ENCODE measurements around the gene ALK.

The ALK gene

DNA sequence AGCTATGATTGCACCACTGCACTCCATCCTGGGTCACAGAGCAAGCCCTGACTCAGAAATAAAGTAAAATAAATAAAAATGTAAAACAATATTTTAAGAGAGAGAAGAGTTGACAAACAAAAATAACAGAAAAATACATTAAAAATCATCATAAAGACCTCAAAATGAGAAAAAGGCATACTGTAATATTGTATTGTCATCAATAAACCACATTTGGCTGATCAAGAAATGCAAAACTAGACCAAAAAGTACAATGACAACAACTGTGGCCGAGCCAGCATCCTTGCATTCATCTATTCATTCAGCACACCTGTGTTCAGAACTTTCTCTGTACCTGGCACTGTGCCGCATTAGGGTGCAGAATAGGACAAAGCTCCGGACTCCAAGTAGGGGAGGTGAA, 121.8 kb downstream of the ALK start:
- no peak for DNase-seq

- no peak for DNase-seq
Observed at GRCh38 chr2:29797916-29798315, 123.5 kb downstream of the ALK start.

- DNase-seq = peak in 1 of 58 donors; percentile 1
Observed at GRCh38 chr2:29796446-29796845, 124.9 kb downstream of the ALK start.

GRCh38 chr2:29789911-29790485, 131.4 kb downstream of the ALK start:
- DNase-seq = no peak

DNA sequence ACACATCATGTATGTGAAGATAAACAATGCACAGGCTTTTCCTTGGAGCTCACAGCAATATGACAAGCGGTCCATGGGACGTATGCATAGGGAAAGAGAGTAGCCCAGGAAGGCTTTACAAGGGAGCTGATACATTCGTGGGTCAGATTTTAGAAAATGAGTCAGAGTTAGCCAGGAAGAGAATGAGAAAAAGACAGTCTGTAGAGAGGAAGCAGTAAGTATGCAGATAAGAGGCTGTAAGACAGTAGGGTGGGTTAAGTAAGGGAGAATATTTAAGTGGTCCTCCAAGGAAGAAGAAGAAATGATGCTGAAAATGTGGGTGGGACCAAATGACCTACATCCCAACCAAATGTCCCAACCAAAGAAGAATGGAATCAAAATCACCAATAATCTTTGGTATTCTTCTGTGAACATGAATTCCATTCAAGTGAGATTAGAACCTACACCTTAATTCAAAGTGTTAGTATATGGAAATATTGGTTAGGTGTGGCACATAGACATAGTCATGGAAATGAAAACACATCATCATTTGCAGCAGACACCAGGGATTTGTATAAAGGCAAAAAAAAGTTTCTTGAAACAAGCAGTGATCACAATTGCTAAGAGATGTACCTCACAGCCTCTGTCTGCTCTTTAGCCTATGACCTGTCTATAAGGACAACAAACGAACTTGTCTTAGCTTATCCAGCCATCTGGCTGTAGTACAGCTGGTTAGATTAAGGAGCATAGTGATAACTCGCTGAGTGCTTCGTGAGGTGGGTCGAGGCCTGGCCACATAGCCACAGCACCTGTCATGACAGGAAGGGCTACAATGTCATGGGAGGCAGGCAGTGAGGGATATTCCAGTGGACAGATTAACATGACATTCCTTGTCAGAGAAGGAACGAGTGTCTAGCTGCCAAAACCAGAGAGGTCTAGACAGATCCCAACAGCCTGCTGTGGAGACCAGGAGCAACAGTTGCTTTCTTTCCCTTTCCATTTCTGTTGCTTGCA, 133.6 kb downstream of the ALK start:
- DNase-seq = no peak

DNA sequence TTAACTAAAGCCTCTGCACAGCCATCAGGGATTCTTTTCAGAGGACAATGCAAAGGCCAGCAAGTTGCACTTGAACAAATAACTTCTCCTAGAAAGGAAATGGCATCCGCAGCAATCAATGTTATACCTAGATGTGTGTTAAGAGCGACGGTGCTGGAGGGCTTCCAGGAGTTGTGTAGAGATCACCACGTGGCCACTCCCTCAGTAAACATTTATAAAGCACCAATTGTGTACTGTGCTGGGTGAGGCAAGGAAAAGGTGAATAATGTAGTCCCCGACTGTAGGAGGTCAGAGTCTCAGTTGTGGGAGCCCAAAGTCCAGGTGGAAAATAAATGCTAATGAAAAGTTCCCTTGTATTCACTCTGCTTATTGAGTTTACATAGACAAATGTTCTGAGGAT, 135.0 kb downstream of the ALK start:
- DNase-seq = no peak

DNA sequence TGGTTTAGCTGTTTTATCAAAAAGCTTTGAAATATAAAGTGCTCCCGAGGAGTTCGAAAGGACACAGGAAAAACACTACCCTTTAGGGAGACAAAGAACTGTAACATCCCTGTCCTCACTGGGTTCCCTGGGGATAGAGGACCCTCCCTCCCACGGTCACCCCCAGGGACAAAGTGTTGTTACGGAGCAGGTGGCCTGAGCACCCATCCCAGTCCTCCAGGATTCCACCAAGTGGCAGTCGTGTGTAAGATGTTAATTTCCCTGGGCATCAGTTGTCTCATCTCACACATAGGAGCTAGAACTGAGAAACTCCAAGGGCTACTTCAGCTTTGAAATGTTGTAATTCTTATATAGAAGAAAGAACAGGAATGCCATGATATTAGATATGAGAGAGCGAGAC, 137.7 kb downstream of the ALK start:
- DNase-seq = no peak

DNA sequence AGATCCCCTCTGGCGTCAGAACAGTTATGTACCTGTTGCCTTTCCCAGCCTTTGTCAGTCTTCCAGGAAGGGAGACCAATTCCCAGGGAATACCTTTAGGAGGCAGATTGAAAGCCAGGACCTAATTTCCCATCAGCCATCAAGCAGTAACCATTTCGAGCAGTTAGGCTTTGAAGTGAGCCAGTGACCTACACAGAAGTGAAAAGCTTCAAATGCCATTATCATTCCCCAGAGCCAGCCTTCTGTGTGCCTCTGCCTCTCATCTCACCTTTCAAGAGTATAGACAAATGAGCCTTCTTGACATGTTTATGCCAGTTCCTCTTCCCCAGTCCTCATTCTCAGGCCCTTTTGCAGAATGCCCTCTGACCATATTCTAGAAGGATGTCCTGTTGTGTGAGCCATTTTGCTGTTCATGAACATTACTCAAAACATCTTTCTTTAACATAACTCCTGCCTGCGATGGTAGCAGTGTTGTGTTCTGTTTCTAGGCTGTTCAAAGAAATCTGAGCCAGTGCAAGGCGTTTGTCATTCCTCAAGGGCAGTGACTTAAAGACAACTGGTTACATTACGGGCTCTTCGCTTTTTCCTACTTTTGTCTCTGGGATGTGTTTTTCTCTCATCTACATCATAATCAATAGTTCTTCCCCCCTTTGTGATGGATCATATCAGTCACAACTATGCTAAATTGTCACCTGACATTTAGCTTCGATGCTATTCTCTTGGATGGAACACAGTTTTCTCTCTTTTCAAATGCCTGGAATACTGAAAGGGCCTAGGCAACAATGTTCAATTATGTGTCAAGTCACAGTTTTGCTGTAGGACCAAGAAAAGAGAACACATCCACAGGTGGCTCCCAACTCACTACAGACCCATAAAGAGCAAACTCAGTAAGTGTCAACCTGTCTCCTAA, 138.6 kb downstream of the ALK start:
- no peak for DNase-seq

DNA sequence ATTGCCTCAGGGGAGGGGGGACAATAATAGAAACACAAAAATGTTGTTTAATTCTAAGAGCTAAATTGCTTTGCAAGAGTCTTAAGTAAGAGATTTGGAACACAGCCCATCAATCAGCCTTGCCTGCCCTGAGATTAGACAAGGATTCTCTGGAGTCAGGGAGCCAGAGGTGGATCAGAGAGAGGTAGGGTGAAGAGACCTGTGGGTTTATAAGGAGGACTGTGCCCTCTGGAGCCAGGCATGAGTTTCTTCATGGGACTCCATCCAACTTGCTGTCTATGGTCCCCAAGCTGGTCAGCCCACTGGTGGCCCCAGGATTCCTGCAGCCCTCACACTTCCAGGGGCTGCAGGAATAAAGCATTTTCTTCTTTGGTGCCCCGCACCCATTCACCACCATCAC, 139.3 kb downstream of the ALK start:
- peak in 1 of 58 donors; percentile 2 for DNase-seq

DNA sequence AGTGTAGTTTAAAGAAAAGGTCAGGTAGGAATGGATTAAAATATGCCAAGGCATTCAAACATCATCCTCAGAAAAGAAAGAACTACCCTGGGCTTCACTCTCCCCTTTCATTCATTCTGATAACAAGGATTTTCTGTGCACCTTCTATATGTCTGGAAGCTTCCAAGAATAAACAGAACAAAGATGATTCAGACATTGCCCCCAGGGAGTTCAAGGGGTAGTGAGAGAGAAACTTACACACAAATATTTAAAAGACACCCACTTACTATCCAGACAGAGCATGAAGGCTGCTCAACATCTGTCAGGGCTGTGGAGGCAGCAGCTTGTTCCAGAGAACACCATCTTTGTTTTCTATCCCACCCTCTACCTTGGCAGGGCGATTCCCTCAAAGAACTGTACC, 140.5 kb downstream of the ALK start:
- no peak for DNase-seq

- no peak for DNase-seq
Observed at GRCh38 chr2:29777161-29777560, 144.2 kb downstream of the ALK start.

GRCh38 chr2:29776406-29776805, 145.0 kb downstream of the ALK start:
- DNase-seq = no peak

GRCh38 chr2:29775937-29776336, 145.4 kb downstream of the ALK start:
- no peak for DNase-seq

DNA sequence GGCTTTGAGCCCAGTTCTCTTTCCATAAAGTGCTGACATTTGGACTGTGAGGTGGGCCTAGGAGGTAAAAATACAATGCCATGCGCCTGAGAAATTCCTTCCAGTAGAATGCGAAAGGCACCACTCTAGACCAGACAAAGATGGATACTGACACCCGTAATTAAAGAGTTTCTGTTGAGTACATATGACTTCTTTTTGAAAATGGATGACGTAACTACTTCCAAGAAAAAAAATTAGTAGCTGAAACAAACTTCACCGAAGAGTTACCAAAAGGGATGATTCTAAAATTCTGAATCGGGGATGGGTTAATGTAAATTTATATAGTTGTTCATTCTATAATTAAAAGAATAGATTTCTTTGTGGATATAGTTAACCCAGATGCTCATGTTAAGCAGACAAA, 146.8 kb downstream of the ALK start:
- no peak for DNase-seq

- DNase-seq = no peak
Observed at GRCh38 chr2:29770846-29771245, 150.5 kb downstream of the ALK start.

DNA sequence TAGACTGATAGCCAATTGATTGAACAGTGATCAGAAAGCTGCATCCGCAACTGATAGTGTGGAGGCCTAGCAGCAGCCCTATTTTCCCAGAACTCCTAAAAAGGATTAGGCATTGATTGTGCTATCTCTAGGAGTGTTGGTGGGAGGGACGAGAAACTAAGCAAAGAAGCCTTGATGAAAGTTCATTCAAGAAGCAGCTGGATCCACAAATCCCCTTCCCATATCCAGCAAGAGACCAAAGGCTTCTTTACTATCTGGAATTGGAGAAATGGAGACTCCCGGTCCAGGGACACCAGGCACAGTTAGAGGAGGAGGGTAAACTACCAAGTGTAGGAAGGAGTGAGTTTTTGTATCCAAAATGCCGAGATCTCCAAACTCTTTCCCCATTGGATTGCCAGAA, 151.5 kb downstream of the ALK start:
- no peak for DNase-seq

GRCh38 chr2:29767606-29768335, 153.6 kb downstream of the ALK start:
- DNase-seq = no peak

- no peak for DNase-seq
Observed at GRCh38 chr2:29766191-29766590, 155.2 kb downstream of the ALK start.

GRCh38 chr2:29765721-29766120, 155.7 kb downstream of the ALK start:
- DNase-seq = no peak

GRCh38 chr2:29763371-29763770, 158.0 kb downstream of the ALK start:
- no peak for DNase-seq

DNA sequence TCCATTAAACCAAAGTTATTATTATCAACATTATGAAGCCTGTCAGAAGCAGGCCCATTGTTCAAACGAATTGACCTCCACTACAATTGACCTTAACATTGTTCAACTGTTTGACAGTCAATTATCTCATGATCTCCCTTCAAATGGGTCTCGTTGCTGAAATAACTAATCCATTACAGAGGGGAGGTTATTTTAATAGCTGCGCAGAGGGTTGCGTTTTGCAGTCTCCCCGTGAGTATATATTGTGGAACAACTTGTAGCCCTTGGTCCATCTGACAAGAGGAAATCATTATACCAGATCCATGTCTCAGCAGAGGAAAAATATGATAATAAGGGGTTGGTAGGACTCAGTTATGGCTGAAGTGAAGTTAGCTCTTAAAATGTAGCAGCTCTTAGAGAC, 159.1 kb downstream of the ALK start:
- DNase-seq = no peak
